Ramos (cell line): ENCODE data around the gene LMX1A.

Experiments used
- in situ Hi-C: fragments of 300-500 bp; cut with MboI; formaldehyde crosslinking; loops from one replicate; pipeline ENCODE4 v1.14.3; 2022; ENCODE audit warnings: low sequenced_read_pairs; ENCODE audit not compliant: unreplicated experiment

Gene LMX1A

DNA sequence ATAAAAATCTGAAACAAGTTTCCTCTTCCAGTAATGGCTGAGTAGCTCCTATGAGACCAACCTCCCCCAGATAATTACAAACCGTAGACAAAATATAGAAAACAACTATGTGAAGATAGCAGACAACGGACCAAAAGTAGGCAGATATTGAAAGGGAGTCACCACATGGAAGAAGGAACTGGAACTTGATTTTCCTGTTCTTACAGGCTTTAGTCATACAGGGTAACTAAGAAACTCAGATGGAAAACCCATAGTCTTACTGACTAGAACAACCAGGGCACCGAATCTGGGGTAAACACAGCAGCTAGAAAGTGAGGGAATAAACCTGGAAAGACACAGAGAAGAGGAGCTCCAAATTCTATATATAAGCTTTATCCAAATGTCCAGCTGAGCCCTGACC is 26.0 kb downstream of the LMX1A start:
- in situ Hi-C loops = no loop called here

DNA sequence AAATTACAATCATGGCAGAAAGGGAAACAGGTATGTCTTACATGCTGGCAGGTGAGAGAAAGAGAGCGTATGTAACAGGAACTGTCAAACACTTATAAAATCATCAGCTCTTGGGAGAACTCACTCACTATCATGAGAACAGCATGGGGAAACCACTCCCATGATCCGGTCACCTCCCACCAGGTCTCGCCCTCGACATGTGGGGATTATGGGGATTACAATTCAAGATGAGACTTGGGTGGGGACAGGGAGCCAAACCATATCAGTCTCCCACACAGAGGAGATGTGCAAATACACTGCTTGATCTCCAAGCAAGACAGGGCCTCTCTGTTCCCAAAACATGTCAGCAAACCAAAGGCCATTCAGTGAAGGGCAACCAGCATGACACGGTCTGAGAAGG is 27.4 kb downstream of the LMX1A start:
- in situ Hi-C loops = no loop called here

DNA sequence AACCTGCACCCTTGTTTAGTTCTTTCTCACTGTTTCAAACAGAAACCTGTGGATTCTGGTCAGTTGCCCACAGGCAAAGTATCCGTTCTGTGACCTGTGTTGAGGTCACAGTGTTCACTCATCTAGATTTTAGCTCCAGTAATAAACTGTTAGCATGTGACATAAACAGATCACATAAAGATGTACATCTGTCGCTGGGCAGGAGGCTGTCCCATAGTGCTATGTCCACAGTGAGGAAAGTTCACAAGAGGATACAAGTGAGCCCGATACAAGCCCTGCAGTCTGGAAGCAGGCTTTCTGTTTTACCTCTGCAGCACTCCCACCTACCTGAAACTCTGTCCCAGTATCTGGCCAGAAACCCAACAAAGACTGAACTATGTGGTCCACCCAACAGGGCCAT is 28.4 kb downstream of the LMX1A start:
- in situ Hi-C loops = no loop called here

DNA sequence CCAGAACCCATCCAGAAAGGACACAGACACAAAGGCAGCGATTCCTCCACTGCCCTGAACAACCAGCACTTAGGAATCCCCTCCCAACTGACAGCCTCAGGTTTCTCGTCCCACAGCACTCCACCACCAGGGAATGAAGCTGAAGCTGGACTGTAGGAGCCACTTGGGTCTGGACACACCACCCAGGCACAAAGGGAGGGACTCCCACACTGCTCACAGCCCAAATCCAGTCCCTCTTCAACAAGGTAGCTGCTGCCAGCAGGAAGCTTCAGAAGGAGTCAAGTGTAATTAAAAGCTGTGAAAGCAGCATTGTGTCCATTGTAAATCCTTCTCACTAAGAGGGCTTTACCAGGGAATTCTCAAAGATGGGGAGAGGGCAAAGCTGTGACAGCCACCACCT is 29.0 kb downstream of the LMX1A start:
- in situ Hi-C loops = no loop called here

DNA sequence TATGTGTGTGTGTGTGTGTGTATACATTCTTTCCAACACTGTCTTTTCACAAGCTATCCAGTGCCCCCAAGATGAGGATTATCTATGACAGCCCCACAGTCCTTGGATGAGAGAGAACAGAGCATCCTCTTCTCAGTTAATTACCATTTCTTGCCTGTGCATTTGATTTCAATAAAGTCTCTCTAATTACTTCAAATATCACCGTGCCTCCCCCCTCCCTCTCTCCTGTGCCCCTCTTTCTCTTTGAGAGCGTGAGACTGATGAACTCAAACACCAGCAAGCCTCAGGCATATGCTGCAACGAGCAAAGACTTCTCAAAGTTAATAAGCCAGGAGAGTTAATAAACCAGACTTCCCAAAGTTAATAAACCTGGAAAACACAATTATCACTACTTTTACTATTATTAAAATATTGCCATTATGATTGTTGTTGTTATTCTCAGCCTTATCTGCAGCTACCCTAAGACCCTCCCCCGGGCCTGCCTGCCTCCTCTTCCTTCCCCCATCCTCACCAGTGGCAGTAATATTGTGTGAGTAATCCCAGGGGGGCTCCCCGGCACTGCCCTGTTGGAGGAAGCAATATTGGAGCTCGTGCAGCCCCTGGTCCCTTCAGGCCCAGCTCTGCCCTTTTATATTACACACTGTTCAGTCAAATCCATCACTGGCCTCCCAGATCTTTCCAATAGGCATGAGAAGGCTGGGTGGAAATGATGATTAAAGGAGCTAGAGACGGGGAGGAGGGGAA is 30.9 kb downstream of the LMX1A start:
- in situ Hi-C loops = no loop called here

DNA sequence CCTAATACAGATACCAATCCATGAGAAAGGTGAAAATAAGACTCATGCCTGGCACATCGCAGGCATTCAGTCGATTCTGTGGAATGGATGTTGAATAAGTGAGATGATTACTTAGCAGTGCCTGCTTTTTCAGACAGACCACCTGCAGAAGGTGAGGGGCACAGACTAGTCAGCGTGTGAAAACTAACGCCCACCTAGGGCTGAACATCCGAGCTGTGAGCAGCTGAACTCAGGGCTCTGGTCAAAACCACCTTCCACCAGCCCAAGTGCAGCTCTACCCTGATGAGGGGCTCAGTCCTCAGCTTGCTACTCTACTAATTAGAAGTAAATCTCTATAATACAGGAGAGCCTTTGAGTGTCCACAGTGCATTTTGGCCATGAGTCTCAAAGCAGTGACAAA is 32.5 kb downstream of the LMX1A start:
- in situ Hi-C loops = no loop called here

DNA sequence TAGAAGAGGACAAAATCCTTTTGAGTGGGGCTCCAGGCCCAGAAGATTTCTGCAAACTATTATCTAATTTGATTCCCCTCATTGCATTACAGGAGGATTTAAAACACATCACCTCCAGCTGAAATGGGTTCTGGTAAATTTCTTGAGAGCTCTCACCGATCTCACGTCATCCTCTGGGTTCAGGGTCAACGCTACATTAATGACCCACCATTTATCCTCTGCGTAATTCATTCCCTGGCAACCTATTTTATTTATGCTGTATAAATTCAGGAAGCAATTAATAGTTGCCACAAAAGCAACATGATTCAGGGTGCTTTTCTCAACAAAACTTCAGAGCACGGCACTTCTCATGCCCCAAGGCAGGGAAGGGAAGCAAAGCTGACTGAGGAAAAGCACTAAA is 38.9 kb downstream of the LMX1A start:
- in situ Hi-C loops = no loop called here

DNA sequence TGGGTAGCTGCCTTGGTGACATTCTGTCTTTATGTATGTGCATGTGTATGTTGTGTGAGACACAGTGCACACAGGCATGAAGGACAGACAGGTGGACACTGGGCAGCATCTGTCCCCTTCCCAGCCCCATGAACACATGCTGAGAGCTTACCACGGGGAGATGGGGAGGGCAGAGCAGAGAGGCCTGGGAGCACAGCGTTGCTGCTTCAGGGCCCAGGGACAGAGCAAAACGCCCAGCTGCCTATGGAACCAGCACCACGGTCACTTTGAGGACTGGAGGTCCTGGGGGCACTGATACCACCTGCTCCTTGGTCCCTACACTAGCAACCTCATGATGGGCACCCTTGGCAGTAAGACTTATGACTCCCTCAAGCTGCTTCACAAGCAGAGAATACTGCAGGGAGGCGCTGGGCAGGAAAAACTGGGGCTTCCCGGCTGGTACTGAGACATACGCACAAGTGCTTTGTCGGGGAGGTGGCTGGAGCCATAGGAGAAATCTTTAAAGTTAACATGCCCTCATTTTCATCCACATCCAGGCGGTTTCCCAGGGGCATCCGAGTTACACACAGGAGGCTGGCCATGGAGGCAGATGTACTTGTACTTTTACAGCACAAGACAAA is 40.3 kb downstream of the LMX1A start:
- in situ Hi-C loops = no loop called here

DNA sequence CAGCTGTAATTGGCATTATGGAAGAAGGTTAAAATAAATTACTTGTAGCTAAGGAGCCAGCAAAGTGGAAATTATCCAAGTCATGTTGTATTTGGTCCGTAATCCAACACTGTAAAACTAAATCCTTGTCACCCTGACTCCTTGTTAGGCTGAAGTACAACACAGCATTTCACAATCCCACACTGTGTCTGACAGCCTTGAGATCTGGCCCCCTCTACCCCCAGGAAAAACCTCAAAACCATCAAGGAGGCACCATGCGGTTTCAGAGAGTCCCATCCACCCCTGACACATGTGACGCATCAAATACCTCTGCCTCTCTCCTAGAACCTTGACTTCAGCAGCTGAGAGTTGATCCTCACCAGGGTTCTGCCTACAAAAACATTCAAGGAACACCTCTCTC is 41.0 kb downstream of the LMX1A start:
- in situ Hi-C loops = no loop called here

DNA sequence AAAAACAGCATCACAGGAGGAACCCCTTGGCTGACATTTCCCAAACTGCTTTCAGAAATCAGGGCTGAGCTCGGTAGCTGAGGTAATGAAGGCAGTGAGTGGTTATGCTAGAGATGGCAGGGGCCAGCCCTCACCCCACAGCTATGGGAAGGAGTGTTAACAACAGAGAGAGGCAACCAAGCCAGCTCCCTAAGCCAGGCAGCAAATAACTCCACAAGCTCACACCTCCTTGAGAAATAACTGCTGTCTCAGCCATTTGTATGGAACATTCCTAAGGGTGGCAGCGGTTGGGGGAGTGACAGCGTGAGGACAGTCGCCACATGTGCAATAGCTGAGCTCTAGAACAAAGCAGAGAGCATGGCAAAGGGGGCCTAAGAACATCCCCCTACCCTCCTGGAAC is 42.6 kb downstream of the LMX1A start:
- in situ Hi-C loops = no loop called here

DNA sequence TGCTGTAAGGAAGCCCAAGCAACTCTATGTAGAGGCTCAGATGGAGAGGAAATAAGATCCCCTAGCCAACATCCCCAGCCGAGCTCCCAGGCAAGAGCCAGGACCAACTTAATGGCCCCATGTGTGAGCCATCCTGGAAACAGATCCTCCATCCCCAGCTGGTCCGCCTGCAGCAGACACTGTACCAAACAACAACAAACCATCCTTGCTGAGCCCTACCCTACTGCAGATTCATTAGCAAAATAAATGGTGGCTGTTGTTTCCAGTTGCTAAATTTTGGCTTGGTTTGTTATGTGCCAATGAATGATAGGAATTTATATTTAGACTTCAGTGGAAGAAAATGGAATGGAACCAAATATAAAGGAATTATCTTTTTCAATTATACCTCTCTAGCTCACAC is 43.9 kb downstream of the LMX1A start:
- in situ Hi-C loops = no loop called here

DNA sequence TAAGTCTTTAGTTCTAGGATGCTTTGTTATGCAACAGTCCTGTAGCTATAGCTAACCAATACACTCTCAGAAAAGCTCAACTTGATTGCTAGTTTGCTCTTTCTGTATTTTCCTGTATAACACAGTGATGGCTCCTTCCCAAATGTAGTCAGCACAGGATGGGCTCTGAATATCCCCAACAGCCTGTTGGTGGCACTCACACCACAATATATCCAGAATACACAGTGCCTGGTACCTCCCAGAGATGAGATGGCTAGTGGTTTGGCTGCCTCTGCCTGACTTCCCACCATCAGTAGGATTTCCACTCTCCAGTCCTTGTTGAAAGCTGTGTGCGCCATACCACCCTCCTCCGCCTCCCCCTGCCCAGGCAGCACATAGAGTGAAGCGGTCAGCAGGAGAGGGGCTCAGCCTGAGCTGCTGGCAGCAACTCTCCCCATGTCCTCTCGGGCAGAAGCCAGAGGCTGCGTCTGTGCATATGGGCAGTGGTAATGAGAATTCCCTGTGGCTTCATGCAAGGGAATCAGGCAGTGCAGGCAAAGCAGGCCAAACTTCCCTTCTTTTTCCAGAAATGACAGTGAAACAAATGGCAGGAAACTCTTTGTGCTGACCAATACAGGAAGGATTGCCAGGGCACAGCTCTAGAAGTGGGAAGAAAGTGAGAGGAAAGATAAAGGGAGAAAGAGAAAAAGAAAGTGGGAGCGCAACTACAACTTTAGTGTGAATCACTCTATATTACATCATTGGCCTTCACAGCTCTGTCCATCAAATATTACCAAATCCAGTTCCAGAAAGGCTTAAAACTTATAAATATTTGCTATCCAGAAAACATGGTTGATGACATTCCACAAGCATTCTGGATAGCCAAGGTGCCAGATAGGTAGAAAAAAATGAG is 49.7 kb downstream of the LMX1A start:
- in situ Hi-C loops = no loop called here

DNA sequence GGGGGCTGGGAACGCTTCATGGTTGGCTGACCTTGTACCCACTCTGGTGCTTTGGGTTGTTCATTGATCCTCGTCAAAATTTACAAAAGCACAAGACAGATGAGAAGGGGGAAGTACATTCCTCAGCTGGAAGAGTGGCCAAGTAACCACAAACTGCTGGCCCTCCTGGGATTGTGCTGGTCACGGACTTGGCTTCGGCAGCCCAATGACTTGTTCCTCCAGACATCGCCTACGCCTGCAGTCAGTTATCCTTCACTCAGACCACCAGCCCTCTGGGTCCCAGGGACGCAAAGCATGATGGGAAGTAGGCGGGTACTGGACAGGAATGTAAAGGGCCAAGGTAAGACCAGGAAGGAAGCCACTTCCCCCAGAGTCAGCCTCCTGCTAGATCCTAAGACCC is 53.1 kb downstream of the LMX1A start:
- in situ Hi-C loops = no loop called here

DNA sequence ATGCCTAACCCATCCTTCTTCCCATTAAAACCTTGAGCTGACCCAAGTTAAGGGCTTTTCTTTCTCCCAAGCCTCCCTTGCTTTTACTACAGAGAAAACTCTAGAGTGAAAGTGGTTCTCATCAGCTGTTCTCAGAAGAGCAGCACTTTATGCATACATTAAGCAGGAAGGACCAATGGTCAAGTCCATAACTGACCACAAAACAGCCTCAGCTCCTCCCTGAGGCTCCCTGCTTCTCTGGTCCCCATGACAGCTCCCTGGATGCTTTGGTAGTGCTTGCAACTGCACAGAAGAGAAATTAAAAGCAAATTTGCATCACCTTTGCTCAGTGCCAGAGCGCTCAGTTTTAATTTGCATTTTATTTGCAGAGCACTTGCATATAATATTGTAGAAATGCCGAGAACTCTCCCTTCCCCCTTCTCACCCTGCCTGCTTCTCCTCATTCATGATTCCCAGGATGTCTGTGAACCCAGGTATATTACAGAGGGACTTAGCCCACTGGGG is 56.1 kb downstream of the LMX1A start:
- in situ Hi-C loops = no loop called here

DNA sequence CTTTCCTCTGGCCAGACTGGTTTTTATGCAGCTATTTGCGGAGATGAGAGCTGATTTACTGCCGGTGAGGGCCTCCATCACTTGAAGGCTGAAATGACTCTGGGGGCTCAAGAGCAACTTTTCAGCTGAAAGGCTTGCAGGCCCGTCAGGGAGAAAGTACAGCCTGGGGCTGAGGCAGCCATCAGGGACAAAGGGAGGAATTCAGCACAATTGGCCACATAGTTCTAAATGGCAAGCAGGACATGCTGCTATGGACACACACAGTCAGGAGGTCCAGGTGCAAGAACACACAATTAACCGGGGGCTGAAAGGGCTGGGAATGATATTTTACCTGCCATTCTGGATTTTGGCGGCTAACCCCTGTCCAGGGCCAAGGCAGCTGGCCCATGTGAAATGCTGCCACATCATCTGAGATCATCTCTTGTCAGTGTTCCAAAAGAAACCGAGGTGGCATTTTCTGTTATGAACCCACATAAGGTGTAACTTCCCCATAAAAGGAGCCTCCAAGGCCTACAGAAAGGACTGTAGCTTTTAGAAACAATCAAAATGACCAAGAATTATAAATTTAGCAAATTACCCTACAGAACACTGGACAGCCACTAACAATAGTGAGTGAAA is 58.2 kb downstream of the LMX1A start:
- in situ Hi-C loops = no loop called here

DNA sequence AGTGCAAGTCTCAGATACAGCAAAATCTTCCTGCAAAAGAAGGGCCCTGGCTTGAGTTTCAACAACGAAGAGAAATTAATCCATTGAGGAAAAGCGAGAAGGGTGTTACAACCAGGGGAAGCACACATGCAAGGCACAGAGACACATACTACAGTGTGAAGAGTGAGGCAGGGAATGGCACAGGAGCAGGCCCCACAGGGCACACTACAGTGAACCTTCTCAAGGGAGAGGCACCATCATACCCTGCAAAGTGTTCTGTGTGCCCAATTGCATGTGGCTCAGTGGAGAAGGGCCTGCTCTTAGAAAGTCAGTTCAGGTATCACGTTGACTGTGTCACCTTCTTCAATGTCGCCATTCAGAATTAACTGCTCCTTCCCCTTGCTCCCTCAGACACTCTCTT is 60.3 kb downstream of the LMX1A start:
- in situ Hi-C loops = no loop called here

DNA sequence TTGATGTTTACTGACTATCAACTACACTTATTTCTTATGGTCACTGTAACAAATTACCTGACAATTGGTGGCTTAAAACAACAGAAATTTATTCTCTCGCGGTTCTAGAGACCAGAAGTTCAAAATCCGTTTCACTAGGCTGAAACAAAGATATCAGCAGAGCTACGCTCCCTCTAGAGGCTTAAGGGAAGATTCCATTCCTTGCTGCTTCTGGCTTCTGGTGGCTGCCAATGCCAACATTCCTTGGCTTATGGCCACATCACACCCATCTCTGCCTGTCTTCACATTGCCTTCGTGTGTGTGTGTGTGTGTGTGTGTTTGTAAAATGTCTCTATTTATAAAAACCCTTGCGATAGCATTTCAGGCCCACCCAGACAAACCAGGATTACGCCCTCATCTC is 66.4 kb downstream of the LMX1A start:
- in situ Hi-C loops = no loop called here

DNA sequence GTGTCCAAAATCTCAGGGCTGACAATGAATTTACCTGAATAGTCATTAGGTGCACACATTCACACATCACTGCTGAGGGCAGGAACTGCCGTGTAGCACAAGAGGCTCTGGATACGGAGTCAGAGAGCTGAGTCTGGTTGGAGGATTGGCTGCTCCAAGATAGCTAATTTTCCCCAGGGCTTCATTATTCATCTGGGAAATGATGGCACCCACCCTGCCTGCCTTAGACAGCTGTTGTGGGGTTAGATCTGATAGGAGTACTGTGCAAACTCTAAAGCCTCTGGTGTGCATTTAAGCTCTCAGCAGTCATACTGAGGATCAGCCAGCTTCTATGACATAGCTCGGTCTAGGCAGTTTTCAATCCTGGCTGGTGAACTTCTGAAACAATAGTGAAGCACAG is 67.0 kb downstream of the LMX1A start:
- in situ Hi-C loops = no loop called here

DNA sequence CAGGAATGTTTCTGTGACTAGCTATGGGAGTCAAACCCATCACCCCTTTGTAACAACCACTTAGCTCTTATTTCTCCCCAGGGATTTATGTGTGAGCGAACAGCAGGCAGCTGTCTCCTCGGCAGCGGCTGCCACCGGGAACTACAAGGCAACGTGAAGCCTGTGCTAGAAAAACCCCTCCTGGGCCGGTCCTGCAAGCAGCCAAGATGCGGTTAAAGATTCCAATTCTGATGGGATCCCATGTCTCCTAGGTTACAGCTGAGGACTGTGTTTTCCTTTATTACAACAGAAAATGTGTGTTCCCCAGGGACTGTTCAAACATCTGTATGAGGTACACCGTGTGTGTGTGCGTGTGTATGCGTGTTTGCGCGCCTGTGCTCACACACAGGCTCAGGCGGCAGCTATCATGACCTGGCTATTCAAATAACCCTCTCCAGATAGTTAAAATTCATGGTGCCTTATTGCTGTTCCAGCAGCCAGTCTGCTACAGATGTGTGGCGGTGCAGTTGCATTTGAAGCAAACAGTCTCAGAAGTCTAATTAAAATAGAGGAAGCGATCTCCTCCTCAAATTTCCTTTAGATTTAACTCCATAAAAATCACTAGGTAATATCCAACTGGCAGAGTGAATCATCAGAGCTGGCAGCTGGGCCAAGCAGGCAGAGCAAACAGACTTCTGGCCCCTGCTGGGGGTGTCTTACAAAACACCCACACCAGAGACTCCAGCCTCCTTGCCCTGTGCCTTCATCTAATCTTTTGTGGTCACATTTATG is 68.0 kb downstream of the LMX1A start:
- in situ Hi-C loops = no loop called here

DNA sequence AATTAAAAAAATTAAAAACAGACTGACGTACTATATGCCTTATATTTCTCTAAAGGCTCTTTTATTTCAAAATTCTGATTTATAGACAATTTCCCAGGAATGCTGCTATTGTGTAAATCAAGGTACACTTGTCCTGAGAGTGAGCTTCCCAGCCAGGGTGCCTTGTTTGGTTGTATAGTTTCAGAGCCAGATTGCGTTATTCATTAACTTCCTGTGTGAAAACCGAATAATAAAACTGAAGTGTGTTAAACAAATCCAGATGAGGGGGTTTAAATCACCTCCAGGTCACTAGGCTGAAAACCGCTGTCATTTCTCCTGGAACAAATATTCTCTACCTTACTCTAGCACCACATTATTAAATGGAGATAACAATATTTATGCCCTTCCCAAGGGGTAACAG is 68.7 kb downstream of the LMX1A start:
- in situ Hi-C loops = no loop called here
